Peyer's patch (tissue), 4 donors: ENCODE results near the gene MT1M. TPM values are rescaled to one million over a fixed set of nuclear protein-coding genes. Genes with fewer than 3 reads are reported as not detected.

Experiments
- DNase-seq, 3 donors: peaks; one replicate each; pipeline ENCODE4 v3.0.0-alpha.2; 2017 to 2019
- H3K27ac ChIP-seq, 4 donors: fragments of 200-600 bp; sonication (generic); one replicate each; pipeline ENCODE4 v1.5.1; 2016 to 2019
- H3K27me3 ChIP-seq, 2 donors: fragments of 200-600 bp; sonication (generic); one replicate each; pipeline ENCODE4 v1.5.1; 2019
- H3K36me3 ChIP-seq, 3 donors: fragments of 200-600 bp; sonication (generic); one replicate each; pipeline ENCODE4 v1.5.1; 2016 to 2019
- H3K4me1 ChIP-seq, 4 donors: fragments of 200-600 bp; sonication (generic); one replicate each; pipeline ENCODE4 v1.5.1; 2016 to 2019
- H3K4me3 ChIP-seq, 4 donors: fragments of 200-600 bp; sonication (generic); 1 replicate in 3 of 4; 2 replicates in 1 of 4; pipeline ENCODE4 v1.5.1; 2016 to 2019; ENCODE audit warnings: mild to moderate bottlenecking in 1 of 4
- H3K9me3 ChIP-seq, 4 donors: fragments of 200-600 bp; sonication (generic); one replicate each; pipeline ENCODE4 v1.5.1; 2016 to 2019; ENCODE audit warnings: mild to moderate bottlenecking in 1 of 4
- CTCF ChIP-seq, 6 experiments: fragments of 450-650 bp in 4 of 6; fragments of 200-600 bp in 2 of 6; sonication (generic) in 1 of 6; IDR thresholded peaks; one replicate each; pipeline ENCODE4 v1.5.1; 2017 to 2019; ENCODE audit warnings: antibody characterized with exemption in 6 of 6, mild to moderate bottlenecking in 3 of 6, moderate library complexity in 1 of 6
- POLR2A ChIP-seq, 2 donors: fragments of 450-650 bp; IDR thresholded peaks; one replicate each; pipeline ENCODE4 v1.5.1; 2017; ENCODE audit warnings: antibody characterized with exemption in 2 of 2, mild to moderate bottlenecking in 2 of 2, moderate library complexity in 2 of 2
- total RNA-seq, 4 donors: library from RNA; depleted of rRNA; stranded (reverse); fragments of >200 nt; gene quantifications; one replicate each; pipeline ENCODE4 v1.1.0, GENCODE V29; 2016

Gene MT1M
- total RNA-seq, 4 donors from 2014 or later: 3.5 to 252 (median 11.3) TPM

DNA sequence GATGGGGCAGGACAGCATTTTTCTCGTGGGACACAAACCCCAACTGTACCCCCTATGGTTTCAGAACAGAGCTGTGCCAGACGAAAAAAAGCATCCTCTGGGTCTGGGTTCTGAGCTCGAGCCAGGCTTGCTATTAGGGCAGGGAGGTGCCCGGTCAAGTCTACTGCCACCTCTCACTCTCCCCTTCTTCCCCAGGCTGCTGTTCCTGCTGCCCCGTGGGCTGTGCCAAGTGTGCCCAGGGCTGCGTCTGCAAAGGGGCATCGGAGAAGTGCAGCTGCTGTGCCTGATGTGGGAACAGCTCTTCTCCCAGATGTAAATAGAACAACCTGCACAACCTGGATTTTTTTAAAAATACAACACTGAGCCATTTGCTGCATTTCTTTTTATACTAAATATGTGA, 5.8 kb upstream of the MT1M start:
- Histone ChIP-seq H3K36me3 (peaks cover 0 to 4% (median 0%) of the 10 kb centered on the region in 3 donors), H3K27me3 (no peaks in the 10 kb centered on the region), H3K4me3 (peak overlapping the region in 2 of 4 donors; percentile 66 to 71), H3K4me1 (peaks cover 0 to 8% (median 0%) of the 10 kb centered on the region in 4 donors), H3K9me3 (no peaks in the 10 kb centered on the region), H3K27ac (peak overlapping the region in 3 of 4 donors; percentile 63 to 94 (median 85))
- DNase-seq: no peak
- TF ChIP-seq POLR2A (IDR thresholded peaks at IDR 0.05) (no peak), CTCF (IDR thresholded peaks at IDR 0.05) (no peak)

- TF ChIP-seq CTCF (IDR thresholded peaks at IDR 0.05) (no peak), POLR2A (IDR thresholded peaks at IDR 0.05) (no peak)
- no peaks in the 10 kb centered on the region for H3K9me3 ChIP-seq
- no peaks in the 10 kb centered on the region for H3K27me3 ChIP-seq
- H3K4me1 ChIP-seq: peaks cover 0 to 8% (median 4%) of the 10 kb centered on the region in 4 donors
- peaks cover 0 to 4% (median 0%) of the 10 kb centered on the region in 3 donors for H3K36me3 ChIP-seq
- DNase-seq: no peak
- H3K27ac ChIP-seq: no peak overlapping the region
- H3K4me3 ChIP-seq: no peak overlapping the region
Observed at GRCh38 chr16:56628486-56629350, 3.7 kb upstream of the MT1M start.

- no peaks in the 10 kb centered on the region for H3K9me3 ChIP-seq
- H3K27me3 ChIP-seq: peaks cover 0 to under 1% of the 10 kb centered on the region in 2 donors
- TF ChIP-seq POLR2A (IDR thresholded peaks at IDR 0.05) (no peak), CTCF (IDR thresholded peaks at IDR 0.05) (no peak)
- H3K4me3 ChIP-seq: no peak overlapping the region
- no peak for DNase-seq
- H3K36me3 ChIP-seq: peaks cover 0 to 4% (median 0%) of the 10 kb centered on the region in 3 donors
- H3K4me1 ChIP-seq: peaks cover 0 to 8% (median 4%) of the 10 kb centered on the region in 4 donors
- H3K27ac ChIP-seq: no peak overlapping the region
Observed at GRCh38 chr16:56629531-56629930, 2.9 kb upstream of the MT1M start.

GRCh38 chr16:56630134-56630533, 2.3 kb upstream of the MT1M start:
- Histone ChIP-seq H3K4me3 (no peak overlapping the region), H3K9me3 (no peaks in the 10 kb centered on the region), H3K36me3 (peaks cover 0 to 4% (median 0%) of the 10 kb centered on the region in 3 donors), H3K4me1 (peaks cover 0 to 11% (median 3%) of the 10 kb centered on the region in 4 donors), H3K27me3 (peaks cover 0 to 6% of the 10 kb centered on the region in 2 donors), H3K27ac (no peak overlapping the region)
- TF ChIP-seq POLR2A (IDR thresholded peaks at IDR 0.05) (no peak), CTCF (IDR thresholded peaks at IDR 0.05) (no peak)
- no peak for DNase-seq

- DNase-seq: no peak
- Histone ChIP-seq H3K27me3 (peaks cover 0 to 11% of the 10 kb centered on the region in 2 donors), H3K27ac (no peak overlapping the region), H3K4me3 (no peak overlapping the region), H3K4me1 (peaks cover 0 to 17% (median 0%) of the 10 kb centered on the region in 4 donors), H3K9me3 (no peaks in the 10 kb centered on the region), H3K36me3 (peaks cover 0 to 4% (median 0%) of the 10 kb centered on the region in 3 donors)
- TF ChIP-seq CTCF (IDR thresholded peaks at IDR 0.05): no peak
- no peak for TF ChIP-seq POLR2A (IDR thresholded peaks at IDR 0.05)
Observed at GRCh38 chr16:56631197-56631596, 1.3 kb upstream of the MT1M start.
